K562 (cell line): Measurements from ENCODE around the gene SDHAF3. TPM values are rescaled to one million over a fixed set of nuclear protein-coding genes. Genes with fewer than 3 reads are reported as not detected.
A peak's percentile ranks its signal among the peaks of the same experiment; 100 is the strongest.

Source experiments
- CTBP1 ChIP-seq: fragments of 450-650 bp; IDR thresholded peaks from 2 replicates; pipeline ENCODE4 v1.6.1; 2016; ENCODE audit warnings: borderline replicate concordance
- EP300 ChIP-seq: IDR thresholded peaks from 2 replicates; pipeline ENCODE4 v1.6.1; 2012; ENCODE audit warnings: low read length, improper control_type of control experiment
- FOSL1 ChIP-seq: fragments of 200-800 bp; sonication (Bioruptor generic); conservative IDR thresholded peaks from 2 replicates; pipeline ENCODE4 v1.6.1; 2016; ENCODE audit warnings: missing genetic modification characterization, missing compliant biosample characterization
- HNRNPH1 ChIP-seq: fragments of 200-400 bp; formaldehyde crosslinking; optimal IDR thresholded peaks from 2 replicates; pipeline ENCODE3; 2017; ENCODE audit warnings: low read depth, mild to moderate bottlenecking, low read length, moderate library complexity
- JUND ChIP-seq, 2 experiments: IDR thresholded peaks; 2 replicates in 1 of 2; 3 replicates in 1 of 2; pipeline ENCODE4 v1.6.1; 2011; ENCODE audit warnings: borderline replicate concordance in 2 of 2, low read depth in 2 of 2, low read length in 2 of 2, improper control_type of control experiment in 1 of 2, missing biosample characterization in 1 of 2, missing genetic modification characterization in 1 of 2, missing genetic modification reagents in 1 of 2
- KDM2B ChIP-seq: fragments of 250-450 bp; sonication (Bioruptor Pico); IDR thresholded peaks from 2 replicates; pipeline ENCODE4 v1.8.0; 2021; ENCODE audit warnings: mild to moderate bottlenecking, moderate library complexity
- PCBP2 ChIP-seq: fragments of 200-400 bp; formaldehyde crosslinking; IDR thresholded peaks from 2 replicates; pipeline ENCODE4 v1.6.1; 2018; ENCODE audit warnings: low read length, low read depth, mild to moderate bottlenecking, moderate library complexity; ENCODE audit not compliant: poor library complexity, severe bottlenecking
- TRIM24 ChIP-seq, 2 experiments: fragments of 450-650 bp; IDR thresholded peaks; 2 replicates each; pipeline ENCODE4 v1.6.1; 2016
- ZNF445 ChIP-seq: fragments of 250-450 bp; sonication (Bioruptor Pico); IDR thresholded peaks from 2 replicates; pipeline ENCODE4 v1.4.0; 2020; ENCODE audit warnings: low read depth, mild to moderate bottlenecking, moderate library complexity
- polyA plus RNA-seq, 8 experiments: library from polyadenylated mRNA; depleted of rRNA in 4 of 8; stranded (reverse) in 5 of 8; unstranded in 3 of 8; fragments of >200 nt; fragmentation: Nextera tagmentation in 2 of 8; fragmentation: Illumina TruSeq in 1 of 8; extraction: Ambion mirVana in 2 of 8; extraction: Trizol in 1 of 8; gene quantifications; 2 replicates each; pipeline versions ENCODE4 v1.2.1 to v1.2.3, GENCODE V29; 2011 to 2014; ENCODE audit warnings: inconsistent platforms in 1 of 8, missing spikeins in 1 of 8
- total RNA-seq, 7 experiments: library from RNA; depleted of rRNA in 6 of 7; stranded (reverse); fragments of >200 nt in 6 of 7; fragmentation: Illumina TruSeq in 2 of 7; extraction: Trizol in 2 of 7; gene quantifications; 2 replicates each; pipeline versions ENCODE4 v1.2.1 to v1.2.3, GENCODE V29; 2011 to 2021; ENCODE audit warnings: low replicate concordance in 1 of 7
- TF ChIP-seq, protein P1 (sequence below): fragments of 450-650 bp; IDR thresholded peaks from 2 replicates; pipeline ENCODE4 v1.6.1; 2016; ENCODE audit warnings: antibody characterized with exemption
- TF ChIP-seq, protein P2 (sequence below): fragments of 150-350 bp; IDR thresholded peaks from 2 replicates; pipeline ENCODE4 v1.6.1; 2014; ENCODE audit warnings: low read depth, mild to moderate bottlenecking, low read length, borderline replicate concordance
- TF ChIP-seq, protein P3 (sequence below), 2 experiments: fragments of 450-650 bp; IDR thresholded peaks; 2 replicates each; pipeline ENCODE4 v1.6.1; 2016; ENCODE audit warnings: mild to moderate bottlenecking in 2 of 2, borderline replicate concordance in 1 of 2, low read depth in 1 of 2, moderate library complexity in 1 of 2

Gene SDHAF3
- total and polyA plus RNA-seq, 9 of the 15 experiments (the other 6 are each of a cell fraction or from before 2014, with no cell fraction given) = 51.5 to 403 (median 145) TPM

DNA sequence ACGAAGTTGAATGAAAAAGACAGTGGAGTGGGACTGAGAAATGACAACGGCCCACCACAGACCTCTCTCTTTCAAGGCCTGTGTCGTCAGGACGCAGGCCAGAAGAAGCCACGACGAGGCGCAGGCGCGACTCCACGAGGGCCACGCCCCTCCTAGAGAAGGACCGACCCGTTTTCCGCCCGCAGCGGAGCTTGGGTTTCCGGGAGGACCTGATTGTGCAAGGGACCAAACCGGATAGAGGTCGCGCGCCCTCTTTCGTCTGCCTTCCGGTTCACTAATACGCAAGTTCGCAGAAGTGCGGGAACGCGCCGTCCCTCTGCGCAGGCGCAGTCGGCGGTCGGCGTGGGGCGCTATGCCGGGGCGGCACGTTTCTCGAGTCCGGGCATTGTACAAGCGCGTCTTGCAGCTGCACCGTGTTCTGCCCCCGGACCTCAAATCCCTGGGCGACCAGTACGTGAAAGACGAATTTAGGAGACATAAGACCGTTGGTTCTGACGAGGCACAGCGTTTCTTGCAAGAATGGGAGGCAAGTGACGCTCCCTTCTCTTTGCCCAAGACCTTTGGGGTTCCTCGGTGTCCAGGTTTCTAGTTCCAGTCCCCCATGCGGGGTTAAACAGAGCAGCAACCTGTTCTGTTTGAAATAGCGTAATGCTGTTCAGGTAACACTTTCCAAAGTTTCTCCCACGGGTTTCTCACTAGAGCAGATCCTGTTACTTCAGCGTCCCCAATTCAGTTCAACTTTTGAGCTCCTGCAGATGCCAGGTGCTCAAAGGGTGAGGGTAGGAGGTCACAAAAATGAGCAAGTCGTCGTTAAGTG, at the start of gene SDHAF3 (continued):
- TF ChIP-seq CTBP1 = peak; percentile 91
- peak; percentile 82 for TF ChIP-seq JUND (IDR thresholded peaks at IDR 0.05; ENCODE audit: borderline replicate concordance, low read depth, low read length)
- peak; percentile 70; the same call in 1 of the 3 replicates for TF ChIP-seq JUND (tag; IDR thresholded peaks at IDR 0.05; ENCODE audit: borderline replicate concordance, low read depth, low read length)
- TF ChIP-seq KDM2B = peak; percentile 97
- TF ChIP-seq FOSL1 (tag) = 0 out of 2 replicates have a peak, but pooled peaks have one; percentile 21
- TF ChIP-seq EP300 = peak; percentile 63
- TF ChIP-seq PCBP2 = no peak
- TF ChIP-seq ZNF445 (CRISPR knock-in tag) = no peak
- TF ChIP-seq, protein P1, sequence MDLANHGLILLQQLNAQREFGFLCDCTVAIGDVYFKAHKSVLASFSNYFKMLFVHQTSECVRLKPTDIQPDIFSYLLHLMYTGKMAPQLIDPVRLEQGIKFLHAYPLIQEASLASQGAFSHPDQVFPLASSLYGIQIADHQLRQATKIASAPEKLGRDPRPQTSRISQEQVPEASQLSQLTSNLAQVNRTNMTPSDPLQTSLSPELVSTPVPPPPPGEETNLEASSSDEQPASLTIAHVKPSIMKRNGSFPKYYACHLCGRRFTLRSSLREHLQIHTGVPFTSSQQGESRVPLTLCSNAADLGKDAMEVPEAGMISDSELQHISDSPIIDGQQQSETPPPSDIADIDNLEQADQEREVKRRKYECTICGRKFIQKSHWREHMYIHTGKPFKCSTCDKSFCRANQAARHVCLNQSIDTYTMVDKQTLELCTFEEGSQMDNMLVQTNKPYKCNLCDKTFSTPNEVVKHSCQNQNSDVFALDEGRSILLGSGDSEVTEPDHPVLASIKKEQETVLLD = peak; percentile 97
- TF ChIP-seq, protein P2, sequence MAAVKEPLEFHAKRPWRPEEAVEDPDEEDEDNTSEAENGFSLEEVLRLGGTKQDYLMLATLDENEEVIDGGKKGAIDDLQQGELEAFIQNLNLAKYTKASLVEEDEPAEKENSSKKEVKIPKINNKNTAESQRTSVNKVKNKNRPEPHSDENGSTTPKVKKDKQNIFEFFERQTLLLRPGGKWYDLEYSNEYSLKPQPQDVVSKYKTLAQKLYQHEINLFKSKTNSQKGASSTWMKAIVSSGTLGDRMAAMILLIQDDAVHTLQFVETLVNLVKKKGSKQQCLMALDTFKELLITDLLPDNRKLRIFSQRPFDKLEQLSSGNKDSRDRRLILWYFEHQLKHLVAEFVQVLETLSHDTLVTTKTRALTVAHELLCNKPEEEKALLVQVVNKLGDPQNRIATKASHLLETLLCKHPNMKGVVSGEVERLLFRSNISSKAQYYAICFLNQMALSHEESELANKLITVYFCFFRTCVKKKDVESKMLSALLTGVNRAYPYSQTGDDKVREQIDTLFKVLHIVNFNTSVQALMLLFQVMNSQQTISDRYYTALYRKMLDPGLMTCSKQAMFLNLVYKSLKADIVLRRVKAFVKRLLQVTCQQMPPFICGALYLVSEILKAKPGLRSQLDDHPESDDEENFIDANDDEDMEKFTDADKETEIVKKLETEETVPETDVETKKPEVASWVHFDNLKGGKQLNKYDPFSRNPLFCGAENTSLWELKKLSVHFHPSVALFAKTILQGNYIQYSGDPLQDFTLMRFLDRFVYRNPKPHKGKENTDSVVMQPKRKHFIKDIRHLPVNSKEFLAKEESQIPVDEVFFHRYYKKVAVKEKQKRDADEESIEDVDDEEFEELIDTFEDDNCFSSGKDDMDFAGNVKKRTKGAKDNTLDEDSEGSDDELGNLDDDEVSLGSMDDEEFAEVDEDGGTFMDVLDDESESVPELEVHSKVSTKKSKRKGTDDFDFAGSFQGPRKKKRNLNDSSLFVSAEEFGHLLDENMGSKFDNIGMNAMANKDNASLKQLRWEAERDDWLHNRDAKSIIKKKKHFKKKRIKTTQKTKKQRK = no peak
- TF ChIP-seq TRIM24 (IDR thresholded peaks at IDR 0.05) = peak in 1 of 2 experiments; percentile 99; a peak in 2 of 4 replicates
- TF ChIP-seq, protein P3, sequence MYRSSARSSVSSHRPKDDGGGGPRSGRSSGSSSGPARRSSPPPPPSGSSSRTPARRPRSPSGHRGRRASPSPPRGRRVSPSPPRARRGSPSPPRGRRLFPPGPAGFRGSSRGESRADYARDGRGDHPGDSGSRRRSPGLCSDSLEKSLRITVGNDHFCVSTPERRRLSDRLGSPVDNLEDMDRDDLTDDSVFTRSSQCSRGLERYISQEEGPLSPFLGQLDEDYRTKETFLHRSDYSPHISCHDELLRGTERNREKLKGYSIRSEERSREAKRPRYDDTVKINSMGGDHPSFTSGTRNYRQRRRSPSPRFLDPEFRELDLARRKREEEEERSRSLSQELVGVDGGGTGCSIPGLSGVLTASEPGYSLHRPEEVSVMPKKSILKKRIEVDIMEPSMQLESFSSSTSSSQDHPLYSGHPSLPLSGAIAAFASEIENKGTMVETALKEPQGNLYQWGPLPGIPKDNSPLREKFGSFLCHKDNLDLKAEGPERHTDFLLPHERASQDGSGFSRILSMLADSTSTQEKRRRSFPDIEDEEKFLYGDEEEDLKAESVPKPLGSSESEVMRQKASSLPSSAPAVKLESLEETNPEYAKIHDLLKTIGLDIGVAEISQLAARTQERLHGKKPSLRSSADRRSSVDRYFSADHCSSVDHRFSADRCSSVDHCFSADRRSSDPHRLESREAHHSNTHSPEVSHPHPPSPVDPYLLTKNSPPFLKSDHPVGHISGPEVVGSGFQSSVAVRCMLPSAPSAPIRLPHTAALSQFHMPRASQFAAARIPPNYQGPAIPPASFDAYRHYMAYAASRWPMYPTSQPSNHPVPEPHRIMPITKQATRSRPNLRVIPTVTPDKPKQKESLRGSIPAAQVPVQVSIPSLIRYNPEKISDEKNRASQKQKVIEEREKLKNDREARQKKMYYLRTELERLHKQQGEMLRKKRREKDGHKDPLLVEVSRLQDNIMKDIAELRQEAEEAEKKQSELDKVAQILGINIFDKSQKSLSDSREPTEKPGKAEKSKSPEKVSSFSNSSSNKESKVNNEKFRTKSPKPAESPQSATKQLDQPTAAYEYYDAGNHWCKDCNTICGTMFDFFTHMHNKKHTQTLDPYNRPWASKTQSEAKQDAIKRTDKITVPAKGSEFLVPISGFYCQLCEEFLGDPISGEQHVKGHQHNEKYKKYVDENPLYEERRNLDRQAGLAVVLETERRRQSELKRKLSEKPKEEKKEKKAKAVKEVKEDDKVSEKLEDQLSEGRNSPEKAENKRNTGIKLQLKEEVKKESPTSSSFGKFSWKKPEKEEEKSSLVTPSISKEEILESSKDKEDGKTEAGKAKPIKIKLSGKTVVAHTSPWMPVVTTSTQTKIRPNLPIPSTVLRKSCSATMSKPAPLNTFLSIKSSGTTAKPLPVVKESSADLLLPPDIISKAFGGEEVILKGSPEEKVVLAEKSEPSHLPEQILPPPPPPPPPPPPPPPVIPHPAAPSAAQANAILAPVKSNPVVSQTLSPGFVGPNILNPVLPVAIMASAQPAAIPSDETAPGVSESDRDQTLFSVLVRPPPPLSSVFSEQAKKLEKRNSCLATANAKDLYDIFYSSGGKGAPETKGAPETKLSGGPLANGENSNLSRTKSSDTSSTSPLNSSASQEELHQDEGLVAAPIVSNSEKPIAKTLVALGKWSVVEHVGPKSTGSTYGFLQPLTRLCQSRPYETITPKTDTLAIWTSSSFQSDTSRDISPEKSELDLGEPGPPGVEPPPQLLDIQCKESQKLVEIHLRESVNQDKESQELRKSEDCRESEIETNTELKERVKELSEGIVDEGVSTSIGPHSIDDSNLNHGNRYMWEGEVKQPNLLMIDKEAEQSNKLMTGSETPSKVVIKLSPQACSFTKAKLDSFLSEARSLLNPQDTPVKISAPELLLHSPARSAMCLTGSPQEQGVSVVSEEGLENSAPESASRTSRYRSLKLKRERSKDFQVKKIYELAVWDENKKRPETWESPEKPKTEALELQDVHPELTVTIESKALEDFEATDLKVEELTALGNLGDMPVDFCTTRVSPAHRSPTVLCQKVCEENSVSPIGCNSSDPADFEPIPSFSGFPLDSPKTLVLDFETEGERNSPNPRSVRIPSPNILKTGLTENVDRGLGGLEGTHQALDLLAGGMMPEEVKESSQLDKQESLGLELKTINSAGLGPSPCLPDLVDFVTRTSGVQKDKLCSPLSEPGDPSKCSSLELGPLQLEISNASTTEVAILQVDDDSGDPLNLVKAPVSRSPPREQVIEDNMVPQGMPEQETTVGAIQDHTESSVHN (IDR thresholded peaks at IDR 0.05; ENCODE audit: borderline replicate concordance in 1 of 2, low read depth in 1 of 2) = no peak
- TF ChIP-seq HNRNPH1 = no peak
